ENCODE measurements around the gene LSAMP.

DNA sequence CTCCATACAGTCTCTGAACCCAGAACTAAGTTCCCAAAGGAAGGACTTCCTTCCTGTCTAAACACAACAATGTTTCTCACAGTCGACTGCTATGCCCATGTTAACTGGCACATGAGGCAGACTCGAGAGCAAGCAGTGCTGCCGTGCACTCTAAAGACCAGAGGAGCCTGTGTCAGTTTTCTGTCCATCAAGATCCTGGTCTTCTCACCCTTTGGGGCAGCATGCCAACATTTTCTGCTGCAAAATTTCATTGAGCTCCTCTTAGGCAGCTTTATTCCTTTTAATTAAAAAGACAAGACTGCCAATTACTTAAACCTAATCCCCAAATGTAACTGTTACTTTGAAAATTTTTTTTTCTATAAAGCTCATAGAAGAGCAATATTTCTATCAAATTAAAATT, 616.9 kb downstream of the LSAMP start:
- TF ChIP-seq, protein P1, sequence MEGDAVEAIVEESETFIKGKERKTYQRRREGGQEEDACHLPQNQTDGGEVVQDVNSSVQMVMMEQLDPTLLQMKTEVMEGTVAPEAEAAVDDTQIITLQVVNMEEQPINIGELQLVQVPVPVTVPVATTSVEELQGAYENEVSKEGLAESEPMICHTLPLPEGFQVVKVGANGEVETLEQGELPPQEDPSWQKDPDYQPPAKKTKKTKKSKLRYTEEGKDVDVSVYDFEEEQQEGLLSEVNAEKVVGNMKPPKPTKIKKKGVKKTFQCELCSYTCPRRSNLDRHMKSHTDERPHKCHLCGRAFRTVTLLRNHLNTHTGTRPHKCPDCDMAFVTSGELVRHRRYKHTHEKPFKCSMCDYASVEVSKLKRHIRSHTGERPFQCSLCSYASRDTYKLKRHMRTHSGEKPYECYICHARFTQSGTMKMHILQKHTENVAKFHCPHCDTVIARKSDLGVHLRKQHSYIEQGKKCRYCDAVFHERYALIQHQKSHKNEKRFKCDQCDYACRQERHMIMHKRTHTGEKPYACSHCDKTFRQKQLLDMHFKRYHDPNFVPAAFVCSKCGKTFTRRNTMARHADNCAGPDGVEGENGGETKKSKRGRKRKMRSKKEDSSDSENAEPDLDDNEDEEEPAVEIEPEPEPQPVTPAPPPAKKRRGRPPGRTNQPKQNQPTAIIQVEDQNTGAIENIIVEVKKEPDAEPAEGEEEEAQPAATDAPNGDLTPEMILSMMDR (IDR thresholded peaks at IDR 0.05; ENCODE audit: extremely low read depth in 1 of 2, insufficient read depth in 1 of 2, low read depth in 1 of 2, low read length in 2 of 2), result no peak
- TF ChIP-seq MYC (IDR thresholded peaks at IDR 0.05; ENCODE audit: low read depth, low read length) (no peak), POLR2A (IDR thresholded peaks at IDR 0.05; ENCODE audit: low read depth, low read length) (no peak), EZH2 (IDR thresholded peaks at IDR 0.05; ENCODE audit: borderline replicate concordance, low read depth, low read length, severe bottlenecking) (no peak), POLR2AphosphoS5 (IDR thresholded peaks at IDR 0.05; ENCODE audit: insufficient read depth, low read depth, low read length) (no peak)
- TF ChIP-seq, protein P2, sequence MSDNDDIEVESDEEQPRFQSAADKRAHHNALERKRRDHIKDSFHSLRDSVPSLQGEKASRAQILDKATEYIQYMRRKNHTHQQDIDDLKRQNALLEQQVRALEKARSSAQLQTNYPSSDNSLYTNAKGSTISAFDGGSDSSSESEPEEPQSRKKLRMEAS (IDR thresholded peaks at IDR 0.05; ENCODE audit: insufficient read depth, insufficient read length), result no peak
